ENCODE measurements around the gene SBK3. TPM values are rescaled to one million over a fixed set of nuclear protein-coding genes. Genes with fewer than 3 reads are reported as not detected.

SBK3 gene
- total and polyA plus RNA-seq, 2 of the 8 experiments (the other 6 are each of a cell fraction or from before 2014, with no cell fraction given) = 0.76 to 1.5 TPM

DNA sequence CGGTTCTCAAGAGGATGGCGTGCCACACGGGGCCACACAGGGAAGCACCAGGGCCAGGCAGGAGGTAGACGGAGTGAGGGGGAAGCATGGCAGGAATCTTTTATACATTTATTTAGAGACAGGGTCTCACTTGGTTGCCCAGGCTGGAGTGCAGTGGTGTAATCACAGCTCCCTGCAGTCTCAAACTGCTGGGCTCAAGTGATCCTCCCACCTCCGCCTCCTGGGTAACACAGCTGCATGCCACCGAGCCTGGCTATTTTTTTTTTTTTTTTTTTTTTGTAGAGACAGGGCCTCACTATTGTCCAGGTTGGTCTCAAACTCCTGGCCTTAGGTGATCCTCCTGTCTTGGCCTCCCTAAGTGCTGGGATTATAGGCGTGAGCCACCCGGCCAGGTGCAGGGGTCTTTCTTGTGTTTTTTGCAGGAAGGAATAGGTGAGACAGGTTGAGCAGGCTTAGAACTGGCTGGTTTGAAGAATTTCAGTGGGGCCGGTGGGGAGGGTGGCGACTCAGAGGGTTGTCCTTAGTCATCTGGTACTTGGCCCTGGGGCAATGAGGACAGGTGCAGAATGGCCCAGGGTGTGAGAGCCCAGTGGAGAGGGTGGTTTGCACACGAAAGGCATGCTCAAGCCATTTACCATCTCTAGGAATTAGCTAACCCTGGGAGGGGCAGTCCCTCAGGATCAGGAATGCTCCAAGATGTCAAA is 49.5 kb downstream of the SBK3 start:
- no peaks in the 10 kb centered on the region for H3K9me3 ChIP-seq (ENCODE audit: insufficient read depth in 2 of 2, low read depth in 1 of 2, low read length in 1 of 2)
- H3K36me3 ChIP-seq (ENCODE audit: control insufficient read depth in 2 of 4, insufficient read depth in 4 of 4, low read length in 3 of 4) = no peaks in the 10 kb centered on the region
- no peak overlapping the region for H4K8ac ChIP-seq (ENCODE audit: extremely low read depth, insufficient read depth, low read length)
- H2BK120ac ChIP-seq (replicated peaks; ENCODE audit: low read depth, low read length) = no peak overlapping the region
- no peaks in the 10 kb centered on the region; the same call in 1 of the 2 replicates for H3K23me2 ChIP-seq (ENCODE audit: low read depth, low read length)
- H3K56ac ChIP-seq (replicated peaks; ENCODE audit: insufficient read length, low read depth, low read length) = no peak overlapping the region
- DNase-seq (ENCODE audit: low read depth in 1 of 2, low spot score in 2 of 2) = peak in 1 of 2 experiments; percentile 58
- CTCF ChIA-PET (ENCODE audit: partially characterized antibody) = interaction anchor here (1.1 to 2.2 kb wide), 5 partner anchors 9 to 27 kb away, joined by 3 to 17 read pairs (median 4); no protein-coding TSS in a partner anchor
- H3K79me2 ChIP-seq (ENCODE audit: control insufficient read depth in 1 of 2, insufficient read depth in 2 of 2, low read length in 2 of 2) = no peaks in the 10 kb centered on the region
- no peaks in the 10 kb centered on the region for H4K20me1 ChIP-seq (replicated peaks in 1 of 2; ENCODE audit: control insufficient read depth in 1 of 2, insufficient read depth in 2 of 2, low read length in 2 of 2)
- H3K9ac ChIP-seq (replicated peaks in 1 of 4; ENCODE audit: extremely low read depth in 1 of 4, low read depth in 3 of 4, low read length in 3 of 4) = no peak overlapping the region
- TF ChIP-seq KDM1A (IDR thresholded peaks at IDR 0.05; ENCODE audit: borderline replicate concordance, low read length) = 0 out of 2 replicates have a peak, but pooled peaks have one; percentile 10
- TF ChIP-seq SP2 (IDR thresholded peaks at IDR 0.05; ENCODE audit: low read length) = no peak
- H3K4me2 ChIP-seq (ENCODE audit: insufficient read depth in 1 of 2, low read depth in 2 of 2, low read length in 2 of 2) = no peak overlapping the region
- H2AFZ ChIP-seq (ENCODE audit: low read length) = no peak overlapping the region
- no peak for FAIRE-seq
- H3K18ac ChIP-seq (ENCODE audit: extremely low read depth, low read length) = no peak overlapping the region
- H3K4ac ChIP-seq (replicated peaks; ENCODE audit: insufficient read length, low read depth, low read length) = no peak overlapping the region
- no peak overlapping the region for H2AK5ac ChIP-seq (ENCODE audit: low read depth, low read length)
- no peaks in the 10 kb centered on the region; a peak in 3 of 7 replicates for H3K27me3 ChIP-seq (replicated peaks in 1 of 4; ENCODE audit: control insufficient read depth in 3 of 4, extremely low read depth in 1 of 4, insufficient read depth in 3 of 4, low read length in 3 of 4)
- no peaks in the 10 kb centered on the region for H3K79me1 ChIP-seq (ENCODE audit: low read depth, low read length)
- H3K4me1 ChIP-seq (replicated peaks in 1 of 4; ENCODE audit: control insufficient read depth in 3 of 4, insufficient read depth in 4 of 4, low read length in 3 of 4) = peaks cover 0 to 9% (median 3%) of the 10 kb centered on the region in 4 experiments; a peak in 1 of 7 replicates
- no peak overlapping the region for H2BK5ac ChIP-seq (ENCODE audit: low read depth, low read length)
- H2BK15ac ChIP-seq (ENCODE audit: low read length) = no peak overlapping the region
- no peak overlapping the region for H3K14ac ChIP-seq (ENCODE audit: insufficient read length)
- H3K27ac ChIP-seq (ENCODE audit: low read depth, low read length) = no peak overlapping the region
- H3K23ac ChIP-seq (ENCODE audit: insufficient read length) = no peak overlapping the region
- WGBS, 2 experiments (ENCODE audit: extremely low coverage in 1 of 2, insufficient coverage in 1 of 2, insufficient read length in 1 of 2, insufficient replicate concordance in 2 of 2, low coverage in 1 of 2, low lambda C conversion rate in 2 of 2, missing lambda C conversion rate in 1 of 2) = 73% methylated on average over 11 of the region's 11 CpGs; no CpG with 5 or more reads in 1 of the 2 experiments
- H2BK20ac ChIP-seq (ENCODE audit: low read length) = no peak overlapping the region
- H2BK12ac ChIP-seq (ENCODE audit: low read depth, low read length) = no peak overlapping the region
- POLR2A ChIA-PET (ENCODE audit: partially characterized antibody) = interaction anchor here (2.4 to 4.9 kb wide), 2 partner anchors 9 to 89 kb away, joined by 10 to 50 read pairs; partner anchors contain the start of genes NAT14, SSC5D and UBE2S
- no peak overlapping the region for H4K5ac ChIP-seq (ENCODE audit: insufficient read length, low read depth, low read length)
- H3K4me3 ChIP-seq (ENCODE audit: extremely low read depth in 1 of 4, insufficient read depth in 2 of 4, low read depth in 3 of 4, low read length in 4 of 4) = no peak overlapping the region
- H4K91ac ChIP-seq (replicated peaks; ENCODE audit: insufficient read length, low read length) = no peak overlapping the region
